ENCODE data around the gene NOG. TPM values are rescaled to one million over a fixed set of nuclear protein-coding genes. Genes with fewer than 3 reads are reported as not detected.
A peak's percentile ranks its signal among the peaks of the same experiment; 100 is the strongest.

The NOG gene
- total RNA-seq, 2 experiments from 2014 or later: 12.5 to 12.7 TPM

GRCh38 chr17:56604691-56605290 lies 11.3 kb downstream of the NOG start:
- no peak overlapping the region for H3K4me3 ChIP-seq (ENCODE audit: low read length)
- Mint-ChIP-seq H3K27ac (peak overlapping the region; percentile 96), H3K36me3 (ENCODE audit: low read depth) (no peaks in the 10 kb centered on the region), H3K4me3 (no peak overlapping the region), H3K4me1 (ENCODE audit: low read depth) (peaks cover 70% of the 10 kb centered on the region), H3K9me3 (no peaks in the 10 kb centered on the region), H3K27me3 (peaks cover 3% of the 10 kb centered on the region)
- ChIA-PET CTCF (no interaction called here), POLR2A (interaction anchor here (1.9 to 4.5 kb wide), 4 partner anchors 10 to 40 kb away, joined by 5 to 147 read pairs (median 16); partner anchors contain the start of gene NOG)
- DNase-seq (no peak), ATAC-seq (ENCODE audit: poor library complexity) (no peak)
- no peak for TF ChIP-seq CTCF (IDR thresholded peaks at IDR 0.05)
- peaks cover 40% of the 10 kb centered on the region for H3K4me1 ChIP-seq (ENCODE audit: insufficient read depth, low read length)
- no peaks in the 10 kb centered on the region for H3K9me3 ChIP-seq (ENCODE audit: control insufficient read depth in 1 of 2, insufficient read depth in 1 of 2, low read length in 2 of 2)
- peak overlapping the region; percentile 18 to 89 for H3K27ac ChIP-seq (ENCODE audit: low read depth in 1 of 2, low read length in 2 of 2)
- intact Hi-C loops (cut with DNase I, micrococcal nuclease): no loop called here
- H3K27me3 ChIP-seq (ENCODE audit: control insufficient read depth in 1 of 2, insufficient read depth in 2 of 2, low read length in 2 of 2): no peaks in the 10 kb centered on the region
- no peaks in the 10 kb centered on the region for H3K36me3 ChIP-seq (ENCODE audit: insufficient read depth, low read length)

GRCh38 chr17:56608944-56609343 lies 15.4 kb downstream of the NOG start:
- peaks cover 5% of the 10 kb centered on the region for H3K4me1 ChIP-seq (ENCODE audit: insufficient read depth, low read length)
- POLR2A ChIA-PET: interaction anchor here (0.7 to 1.3 kb wide), 2 partner anchors 10 to 16 kb away, joined by 3 read pairs; no protein-coding TSS in a partner anchor
- no peak for DNase-seq
- H3K9me3 ChIP-seq (ENCODE audit: control insufficient read depth in 1 of 2, insufficient read depth in 1 of 2, low read length in 2 of 2): no peaks in the 10 kb centered on the region
- CTCF ChIA-PET: no interaction called here
- Mint-ChIP-seq H3K9me3 (no peaks in the 10 kb centered on the region), H3K27me3 (no peaks in the 10 kb centered on the region), H3K4me1 (ENCODE audit: low read depth) (peaks cover 45% of the 10 kb centered on the region), H3K27ac (no peak overlapping the region), H3K4me3 (no peak overlapping the region), H3K36me3 (ENCODE audit: low read depth) (no peaks in the 10 kb centered on the region)
- ATAC-seq (ENCODE audit: poor library complexity): no peak
- H3K36me3 ChIP-seq (ENCODE audit: insufficient read depth, low read length): no peaks in the 10 kb centered on the region
- intact Hi-C loops (cut with DNase I, micrococcal nuclease): no loop called here
- H3K27me3 ChIP-seq (ENCODE audit: control insufficient read depth in 1 of 2, insufficient read depth in 2 of 2, low read length in 2 of 2): no peaks in the 10 kb centered on the region
- H3K4me3 ChIP-seq (ENCODE audit: low read length): no peak overlapping the region
- TF ChIP-seq CTCF (IDR thresholded peaks at IDR 0.05): no peak
- no peak overlapping the region for H3K27ac ChIP-seq (ENCODE audit: low read depth in 1 of 2, low read length in 2 of 2)

- no peak overlapping the region for H3K27ac ChIP-seq (ENCODE audit: low read depth in 1 of 2, low read length in 2 of 2)
- intact Hi-C loops (cut with DNase I, micrococcal nuclease): no loop called here
- POLR2A ChIA-PET: no interaction called here
- H3K27me3 ChIP-seq (ENCODE audit: control insufficient read depth in 1 of 2, insufficient read depth in 2 of 2, low read length in 2 of 2): no peaks in the 10 kb centered on the region
- Mint-ChIP-seq H3K9me3 (no peaks in the 10 kb centered on the region), H3K4me1 (ENCODE audit: low read depth) (peaks cover 31% of the 10 kb centered on the region), H3K27ac (no peak overlapping the region), H3K27me3 (no peaks in the 10 kb centered on the region), H3K4me3 (no peak overlapping the region), H3K36me3 (ENCODE audit: low read depth) (no peaks in the 10 kb centered on the region)
- H3K4me1 ChIP-seq (ENCODE audit: insufficient read depth, low read length): no peaks in the 10 kb centered on the region
- ATAC-seq (ENCODE audit: poor library complexity): no peak
- no peaks in the 10 kb centered on the region for H3K36me3 ChIP-seq (ENCODE audit: insufficient read depth, low read length)
- no peak overlapping the region for H3K4me3 ChIP-seq (ENCODE audit: low read length)
- CTCF ChIA-PET: no interaction called here
- no peaks in the 10 kb centered on the region for H3K9me3 ChIP-seq (ENCODE audit: control insufficient read depth in 1 of 2, insufficient read depth in 1 of 2, low read length in 2 of 2)
- TF ChIP-seq CTCF (IDR thresholded peaks at IDR 0.05): no peak
- no peak for DNase-seq
Observed at GRCh38 chr17:56610321-56610720, 16.8 kb downstream of the NOG start.

Data from CD4-positive, alpha-beta T cell (primary cell).